Activated B cell treated with CpG ODN at 0.5 μM for 24 hours (primary cell): ENCODE measurements around the gene FLYWCH2. TPM values are rescaled to one million over a fixed set of nuclear protein-coding genes. Genes with fewer than 3 reads are reported as not detected.

Source experiments
- ATAC-seq: fragments of 200-7000 bp; cut with Tn5 transposase; one replicate; pipeline ENCODE4 v1.10.0; 2021; ENCODE audit warnings: low read depth, mild to moderate bottlenecking, moderate library complexity
- CTCF ChIA-PET: fragments of 350-600 bp; sonication (Branson Sonifier 250); formaldehyde crosslinking; loops from one replicate; lab custom pipeline; 2021; ENCODE audit warnings: antibody characterized with exemption; lab: Charles Lee
- POLR2A ChIA-PET: fragments of 350-600 bp; sonication (Branson Sonifier 250); formaldehyde crosslinking; loops from one replicate; lab custom pipeline; 2021; ENCODE audit warnings: antibody characterized with exemption; lab: Charles Lee
- DNase-seq: peaks from one replicate; pipeline ENCODE4 v3.0.0; 2022
- H3K27ac Mint-ChIP-seq: one replicate; pipeline ENCODE4 v1.8.0; 2020; ENCODE audit warnings: mixed read lengths
- H3K27me3 Mint-ChIP-seq: one replicate; pipeline ENCODE4 v1.8.0; 2021; ENCODE audit warnings: mixed read lengths
- H3K36me3 Mint-ChIP-seq: one replicate; pipeline ENCODE4 v1.8.0; 2021; ENCODE audit warnings: low read depth, mixed read lengths
- H3K4me1 Mint-ChIP-seq: one replicate; pipeline ENCODE4 v1.8.0; 2021; ENCODE audit warnings: mixed read lengths
- H3K4me3 Mint-ChIP-seq: one replicate; pipeline ENCODE4 v1.8.0; 2020; ENCODE audit warnings: mild to moderate bottlenecking, mixed read lengths
- H3K9me3 Mint-ChIP-seq: one replicate; pipeline ENCODE4 v1.8.0; 2020; ENCODE audit warnings: mixed read lengths
- intact Hi-C: fragments of 100-400 bp; cut with micrococcal nuclease; formaldehyde crosslinking; loops from one replicate; pipeline ENCODE4 v1.15.1; 2024
- total RNA-seq: library from RNA; stranded (reverse); gene quantifications from 2 replicates; pipeline ENCODE4 v1.2.3, GENCODE V29; 2022
- TF ChIP-seq, protein P1 (sequence below): fragments of 200-600 bp; IDR thresholded peaks from one replicate; pipeline ENCODE4 v1.8.0; 2022; ENCODE audit warnings: antibody characterized with exemption, mild to moderate bottlenecking

FLYWCH2 gene
- total RNA-seq, 1 donor from 2014 or later: 19.4 TPM

DNA sequence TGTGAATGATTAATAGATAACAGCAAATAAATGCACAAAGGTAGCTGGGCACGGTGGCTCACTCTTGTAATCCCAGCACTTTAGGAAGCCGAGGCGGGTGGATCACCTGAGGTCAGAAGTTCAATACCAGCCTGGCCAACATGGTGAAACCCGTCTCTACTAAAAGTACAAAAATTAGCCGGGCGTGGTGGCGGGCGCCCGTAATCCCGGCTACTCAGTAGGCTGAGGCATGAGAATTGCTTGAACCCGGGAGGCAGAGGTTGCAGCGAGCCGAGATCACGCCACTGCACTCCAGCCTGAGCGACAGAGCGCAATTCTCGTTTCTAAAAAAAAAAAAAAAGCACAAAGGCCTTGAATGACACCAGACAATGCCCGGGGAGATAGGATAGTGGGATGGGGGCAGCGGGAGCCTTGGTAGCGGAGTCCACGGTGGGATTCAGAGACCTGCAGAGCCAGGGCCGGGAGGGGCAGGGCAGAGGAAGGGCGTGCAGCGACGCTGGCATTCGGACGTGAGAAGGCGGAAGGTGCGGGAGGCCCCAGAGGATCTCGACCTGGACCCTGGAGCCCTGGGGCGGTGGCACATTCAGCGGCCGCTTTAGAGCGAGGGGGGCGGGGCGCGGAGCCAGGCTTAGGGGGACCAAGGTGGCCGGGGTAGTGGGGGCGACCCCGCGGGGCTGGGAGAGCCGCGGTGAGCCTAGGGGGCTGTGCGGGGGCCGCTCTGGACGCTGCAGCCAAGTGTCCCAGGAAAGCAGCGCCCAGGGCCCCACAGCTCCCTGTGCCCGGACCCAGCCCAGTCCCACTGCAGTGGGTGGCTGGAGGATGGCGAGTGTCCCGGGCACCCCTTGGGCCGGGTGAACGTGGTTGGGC, 999 bp upstream of the FLYWCH2 start:
- peaks cover 3% of the 10 kb centered on the region for H3K36me3 Mint-ChIP-seq
- CTCF ChIA-PET: interaction anchor here (1.4 to 2.3 kb wide), 5 partner anchors 14 to 38 kb away, joined by 4 to 12 read pairs (median 11); no protein-coding TSS in a partner anchor
- POLR2A ChIA-PET: interaction anchor here (0.7 to 2.5 kb wide), 19 partner anchors 11 to 1175 kb away, joined by 3 to 27 read pairs (median 4); partner anchors contain the start of genes FLYWCH1, RPS2, TRAF7 and ZNF263
- H3K9me3 Mint-ChIP-seq: no peaks in the 10 kb centered on the region
- H3K4me1 Mint-ChIP-seq: peaks cover 18% of the 10 kb centered on the region
- DNase-seq: no peak
- intact Hi-C loops: loop anchor here (1.0 to 2.0 kb wide), 3 partner anchors 14 to 105 kb away; partner anchors contain the start of gene ELOB
- TF ChIP-seq, protein P1, sequence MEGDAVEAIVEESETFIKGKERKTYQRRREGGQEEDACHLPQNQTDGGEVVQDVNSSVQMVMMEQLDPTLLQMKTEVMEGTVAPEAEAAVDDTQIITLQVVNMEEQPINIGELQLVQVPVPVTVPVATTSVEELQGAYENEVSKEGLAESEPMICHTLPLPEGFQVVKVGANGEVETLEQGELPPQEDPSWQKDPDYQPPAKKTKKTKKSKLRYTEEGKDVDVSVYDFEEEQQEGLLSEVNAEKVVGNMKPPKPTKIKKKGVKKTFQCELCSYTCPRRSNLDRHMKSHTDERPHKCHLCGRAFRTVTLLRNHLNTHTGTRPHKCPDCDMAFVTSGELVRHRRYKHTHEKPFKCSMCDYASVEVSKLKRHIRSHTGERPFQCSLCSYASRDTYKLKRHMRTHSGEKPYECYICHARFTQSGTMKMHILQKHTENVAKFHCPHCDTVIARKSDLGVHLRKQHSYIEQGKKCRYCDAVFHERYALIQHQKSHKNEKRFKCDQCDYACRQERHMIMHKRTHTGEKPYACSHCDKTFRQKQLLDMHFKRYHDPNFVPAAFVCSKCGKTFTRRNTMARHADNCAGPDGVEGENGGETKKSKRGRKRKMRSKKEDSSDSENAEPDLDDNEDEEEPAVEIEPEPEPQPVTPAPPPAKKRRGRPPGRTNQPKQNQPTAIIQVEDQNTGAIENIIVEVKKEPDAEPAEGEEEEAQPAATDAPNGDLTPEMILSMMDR: no peak
- H3K4me3 Mint-ChIP-seq: peak overlapping the region; percentile 92
- peak overlapping the region; percentile 98 for H3K27ac Mint-ChIP-seq
- H3K27me3 Mint-ChIP-seq: peaks cover 1% of the 10 kb centered on the region
- ATAC-seq: no peak

DNA sequence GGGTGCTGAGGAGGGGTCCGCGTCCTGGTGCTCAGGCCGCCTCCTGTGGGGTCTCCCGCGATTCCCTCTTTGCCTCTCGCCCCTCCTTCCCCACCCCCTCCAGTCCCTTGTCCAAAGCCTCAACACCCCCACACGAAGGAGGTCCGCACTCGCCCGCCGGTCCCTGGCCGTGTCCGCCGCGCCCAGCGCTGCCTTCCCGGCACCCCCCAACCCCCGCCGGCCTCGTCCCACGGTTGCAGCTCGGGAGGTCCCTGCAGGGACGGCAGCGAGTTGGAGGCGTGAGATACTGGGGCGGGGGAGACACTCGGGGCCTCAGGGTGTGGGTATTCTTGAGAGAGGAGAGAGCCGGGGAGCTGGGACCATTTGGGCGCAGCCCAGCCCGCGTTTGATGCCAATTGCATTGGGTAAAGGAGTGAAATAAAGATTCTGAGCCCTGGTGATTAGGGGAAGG, 468 bp downstream of the FLYWCH2 start:
- no peaks in the 10 kb centered on the region for H3K27me3 Mint-ChIP-seq
- ATAC-seq (no peak), DNase-seq (no peak)
- intact Hi-C loops: loop anchor here (1.0 to 2.0 kb wide), 3 partner anchors 8 to 107 kb away; partner anchors contain the start of gene ELOB
- H3K4me1 Mint-ChIP-seq: peaks cover 18% of the 10 kb centered on the region
- ChIA-PET POLR2A (interaction anchor here (0.6 to 2.5 kb wide), 15 partner anchors 10 to 892 kb away, joined by 3 to 27 read pairs (median 7); partner anchors contain the start of genes FLYWCH1 and ZNF213), CTCF (interaction anchor here (1.0 to 2.3 kb wide), 7 partner anchors 9 to 36 kb away, joined by 3 to 12 read pairs (median 9); partner anchors contain the start of gene FLYWCH1)
- peak overlapping the region; percentile 92 for H3K4me3 Mint-ChIP-seq
- TF ChIP-seq, protein P1: no peak
- H3K36me3 Mint-ChIP-seq: peaks cover 4% of the 10 kb centered on the region
- H3K9me3 Mint-ChIP-seq: no peaks in the 10 kb centered on the region
- peak overlapping the region; percentile 72 for H3K27ac Mint-ChIP-seq

DNA sequence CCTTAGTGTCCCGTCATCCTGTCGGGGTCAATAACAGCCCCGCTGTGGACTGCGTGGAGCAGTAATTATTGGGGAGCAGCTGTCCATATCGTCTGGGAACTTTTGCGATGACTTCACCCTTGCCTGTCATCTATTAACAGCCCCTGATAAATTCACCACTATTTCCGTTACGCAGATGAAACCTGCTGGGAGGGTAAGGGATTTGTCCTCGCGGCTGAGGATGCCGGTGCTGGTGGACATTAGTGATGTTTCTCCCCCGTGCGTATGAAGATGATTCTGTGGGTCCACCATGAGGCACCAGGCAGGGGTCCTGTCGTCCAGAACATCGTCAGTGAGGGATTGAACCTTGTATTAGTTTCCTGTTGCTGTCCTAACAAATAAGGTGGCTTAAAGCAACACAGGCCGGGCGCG, 1.0 kb downstream of the FLYWCH2 start:
- Mint-ChIP-seq H3K4me1 (peaks cover 18% of the 10 kb centered on the region), H3K36me3 (peaks cover 5% of the 10 kb centered on the region), H3K27ac (peak overlapping the region; percentile 72), H3K27me3 (no peaks in the 10 kb centered on the region), H3K9me3 (no peaks in the 10 kb centered on the region), H3K4me3 (peak overlapping the region; percentile 92)
- TF ChIP-seq, protein P1: no peak
- no peak for ATAC-seq
- ChIA-PET CTCF (interaction anchor here (1.0 to 2.3 kb wide), 5 partner anchors 9 to 36 kb away, joined by 3 to 12 read pairs (median 11); no protein-coding TSS in a partner anchor), POLR2A (interaction anchor here (1.5 to 2.5 kb wide), 7 partner anchors 9 to 250 kb away, joined by 3 to 27 read pairs (median 12); partner anchors contain the start of genes FLYWCH1 and ZNF213)
- intact Hi-C loops: no loop called here
- DNase-seq: no peak

DNA sequence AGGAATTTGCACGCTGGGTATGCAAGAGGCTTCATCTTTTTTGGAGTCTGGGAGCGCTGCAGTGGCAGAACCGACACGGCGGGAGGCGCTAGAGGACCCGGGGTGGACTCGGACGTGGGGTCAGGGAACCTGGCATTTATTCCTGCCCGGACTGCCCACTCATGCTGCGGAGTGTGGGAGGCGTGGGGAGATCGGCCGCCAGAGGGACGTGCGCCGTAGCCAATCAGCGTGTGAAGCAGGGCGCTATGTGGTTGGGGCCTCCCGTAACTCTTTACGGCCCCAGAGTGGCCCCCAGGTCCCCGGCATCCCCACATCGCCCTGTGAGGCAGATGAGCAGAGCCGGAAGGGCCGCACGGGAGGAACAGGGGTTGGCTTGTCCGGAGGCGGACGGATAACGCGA, 11.2 kb downstream of the FLYWCH2 start:
- H3K9me3 Mint-ChIP-seq: no peaks in the 10 kb centered on the region
- H3K4me1 Mint-ChIP-seq: peaks cover 17% of the 10 kb centered on the region
- no peaks in the 10 kb centered on the region for H3K36me3 Mint-ChIP-seq
- no peak overlapping the region for H3K4me3 Mint-ChIP-seq
- intact Hi-C loops: no loop called here
- CTCF ChIA-PET: no interaction called here
- no peak overlapping the region for H3K27ac Mint-ChIP-seq
- DNase-seq (no peak), ATAC-seq (no peak)
- TF ChIP-seq, protein P1: no peak
- H3K27me3 Mint-ChIP-seq: no peaks in the 10 kb centered on the region
- POLR2A ChIA-PET: interaction anchor here (0.5 to 1.1 kb wide), 2 partner anchors 11 to 723 kb away, joined by 4 to 6 read pairs; partner anchors contain the start of gene FLYWCH2
